NCI-H774 (cell line): ENCODE results near the gene CCL27.

Experiments
- DNase-seq: peaks from one replicate; lab custom pipeline; 2025; lab: John Stamatoyannopoulos, UW

Gene CCL27, protein sequence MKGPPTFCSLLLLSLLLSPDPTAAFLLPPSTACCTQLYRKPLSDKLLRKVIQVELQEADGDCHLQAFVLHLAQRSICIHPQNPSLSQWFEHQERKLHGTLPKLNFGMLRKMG

DNA sequence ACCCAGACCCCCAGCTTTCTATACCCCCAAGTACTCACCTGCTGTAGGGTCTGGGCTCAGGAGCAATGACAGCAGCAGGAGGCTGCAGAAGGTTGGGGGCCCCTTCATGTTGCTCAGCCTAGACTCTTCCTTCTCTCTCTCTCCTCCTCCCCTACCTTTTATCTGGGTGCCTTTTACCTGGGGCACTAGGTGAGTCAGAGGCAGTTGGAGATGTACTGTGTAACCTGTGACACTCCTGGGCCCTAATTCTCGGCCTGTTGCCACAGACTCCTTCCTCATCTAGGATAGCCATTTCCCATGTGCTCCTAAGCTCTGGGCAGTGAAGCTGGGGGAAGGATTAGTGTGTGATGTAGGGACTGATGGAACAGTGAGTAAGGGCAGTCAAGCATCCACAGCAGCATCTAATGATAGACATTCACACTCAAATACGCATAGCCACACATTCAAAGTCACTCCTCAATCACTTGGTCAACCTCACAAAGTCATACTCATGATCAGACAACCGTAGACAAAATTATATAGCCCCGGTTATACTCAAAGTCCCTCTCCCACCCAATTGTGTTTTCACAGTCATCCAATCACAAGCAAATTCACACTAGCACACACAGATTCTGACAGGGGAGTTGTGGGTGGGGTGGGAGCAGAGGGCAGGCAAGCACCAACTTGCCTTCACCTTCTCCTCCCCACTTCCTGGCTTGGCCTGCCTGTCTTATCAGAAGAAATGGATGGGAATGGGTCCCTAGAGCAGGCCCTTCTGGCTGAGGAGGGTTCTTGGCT, at the start of gene CCL27:
CCL27 (minus strand) TSS at position 132 of the 777 bp plus-strand sequence; CDS start at position 108, 24 bp downstream.
- DNase-seq, result no peak

DNA sequence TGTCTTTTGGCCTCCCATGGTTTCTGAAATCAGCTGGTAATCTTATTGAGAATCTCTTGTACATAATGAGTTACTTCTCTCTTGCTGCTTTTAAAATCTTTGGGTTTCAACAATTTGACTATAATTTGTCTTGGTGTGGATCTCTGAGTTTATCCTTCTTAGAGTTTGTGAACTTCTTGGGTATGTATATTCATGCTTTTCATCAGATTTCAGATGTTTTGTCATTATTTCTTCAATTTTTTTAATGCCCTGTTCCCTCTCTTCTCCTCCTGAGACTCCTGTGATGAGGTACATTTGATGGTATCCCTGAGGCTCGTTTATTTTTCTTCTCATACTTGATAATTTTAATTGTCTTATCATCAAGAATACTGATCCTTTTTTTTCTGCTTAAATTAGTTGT, 49.7 kb upstream of the CCL27 start:
- DNase-seq, result no peak

DNA sequence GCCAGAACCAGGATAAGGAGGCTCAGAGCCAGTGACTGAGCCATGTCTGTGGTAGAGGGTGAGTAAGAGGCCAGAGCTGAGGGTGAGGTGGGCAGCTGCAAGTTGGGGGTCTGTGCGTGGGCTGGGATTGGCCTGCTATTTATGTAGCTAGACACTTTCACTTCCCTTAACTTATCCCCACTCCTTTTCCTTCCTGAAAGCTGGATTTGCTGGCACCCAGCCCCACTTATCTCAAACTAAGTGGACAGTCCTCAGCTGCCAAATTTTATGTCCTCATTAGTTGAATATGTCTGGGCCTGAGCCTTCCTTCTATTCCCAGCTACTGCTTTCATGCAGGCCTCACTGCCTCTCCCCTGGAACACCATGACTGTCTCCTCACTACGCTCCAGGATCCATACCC, 47.6 kb upstream of the CCL27 start, which contains the start of gene CCL21:
CCL21 (minus strand) TSS at position 114 of the 400 bp plus-strand sequence; CDS start at position 44, 70 bp downstream.
- no peak for DNase-seq

DNA sequence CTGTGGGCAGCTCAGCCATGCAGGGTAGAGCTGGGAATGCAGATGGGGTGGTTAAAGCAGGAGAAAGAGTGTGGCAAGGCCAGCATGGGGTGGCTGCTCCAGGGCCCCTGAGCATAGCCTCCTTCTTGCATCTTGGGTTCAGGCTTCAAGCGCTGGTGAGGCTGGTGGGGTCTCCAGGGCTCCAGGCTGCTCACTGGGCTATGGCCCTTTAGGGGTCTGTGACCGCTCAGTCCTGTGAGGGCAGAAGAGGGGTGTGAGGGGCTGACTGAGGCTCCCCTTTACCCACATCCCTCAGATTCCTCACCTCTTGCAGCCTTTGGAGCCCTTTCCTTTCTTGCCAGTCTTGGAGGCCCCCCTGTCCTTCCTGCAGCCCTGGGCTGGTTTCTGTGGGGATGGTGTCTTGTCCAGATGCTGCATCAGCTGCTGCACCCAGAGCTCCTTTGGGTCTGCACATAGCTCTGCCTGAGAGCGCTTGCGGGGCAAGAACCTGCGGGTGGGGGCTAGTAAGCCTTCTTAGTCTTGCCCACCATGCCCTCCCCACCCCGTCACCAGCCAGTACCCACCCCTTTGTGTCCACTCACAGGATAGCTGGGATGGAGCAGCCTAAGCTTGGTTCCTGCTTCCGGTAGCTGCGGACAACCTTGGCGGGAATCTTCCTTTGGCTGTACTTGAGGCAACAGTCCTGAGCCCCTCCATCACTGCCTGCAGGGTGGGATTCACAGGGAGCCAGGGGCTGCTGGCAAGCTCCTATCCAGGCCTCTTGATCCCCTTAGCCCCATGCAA, 46.9 kb upstream of the CCL27 start:
- no peak for DNase-seq

DNA sequence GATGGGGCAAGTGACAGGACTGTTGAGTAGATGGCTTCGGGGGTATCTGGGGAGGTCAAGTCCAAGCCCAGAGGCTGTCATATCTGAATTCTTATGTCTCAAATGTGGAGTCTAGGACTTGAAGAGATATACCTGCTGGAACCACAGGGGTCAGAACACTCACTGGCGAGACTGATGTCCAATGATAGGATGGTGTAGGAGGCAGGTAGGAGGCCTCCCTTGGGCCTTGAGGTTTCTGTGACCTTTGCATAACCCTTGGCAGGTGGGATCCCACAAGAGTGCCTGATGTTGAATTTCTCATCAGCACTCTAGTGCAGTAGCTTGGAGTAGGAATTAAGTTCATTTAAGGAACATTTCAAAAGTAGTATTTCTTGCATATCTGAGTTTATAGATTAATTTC, 44.7 kb upstream of the CCL27 start:
- no peak for DNase-seq

DNA sequence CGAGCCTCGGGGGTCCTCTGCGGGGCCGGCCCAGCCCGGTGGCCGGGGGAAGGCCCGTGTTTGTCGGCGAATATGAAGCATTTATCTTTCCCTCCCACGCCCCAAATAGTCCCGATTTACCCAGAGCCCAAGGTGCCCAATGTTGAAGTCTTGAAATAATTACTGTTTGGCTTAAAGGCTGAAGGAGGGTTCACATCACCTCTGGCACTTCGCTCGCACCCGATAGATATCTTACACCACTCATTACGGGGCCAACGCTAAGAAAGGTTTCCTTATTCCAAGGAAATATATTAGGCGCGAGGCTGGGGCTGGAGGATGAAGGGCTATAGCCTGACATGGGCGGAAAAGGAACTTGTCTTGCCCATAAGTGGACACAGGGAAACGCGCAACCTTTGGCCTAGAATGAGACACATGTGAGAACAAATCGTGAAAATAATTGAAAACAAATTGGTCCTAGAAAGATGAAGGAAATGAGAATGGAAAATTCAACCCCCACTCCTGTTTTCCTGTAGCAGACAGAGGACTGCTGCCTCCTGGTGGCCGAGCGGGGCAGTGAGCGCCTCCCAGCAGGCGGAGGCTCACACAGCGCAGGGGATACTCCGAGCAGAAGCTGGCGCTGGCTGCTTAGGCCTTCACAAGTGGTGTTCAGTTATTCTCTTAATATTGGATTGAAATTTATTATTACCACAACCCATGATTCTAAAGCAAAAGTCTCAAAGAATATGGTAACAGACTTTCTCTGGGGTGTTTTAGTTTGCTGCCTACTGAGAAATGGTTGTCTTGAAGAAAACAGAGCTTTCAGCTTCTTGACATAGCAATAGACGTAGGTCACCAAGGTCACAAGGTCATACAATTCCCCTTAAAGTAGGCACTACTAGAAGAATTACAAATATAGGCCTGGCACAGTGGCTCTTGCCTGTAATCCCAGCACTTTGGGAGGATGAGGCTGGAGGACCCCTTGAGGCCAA, 39.6 kb upstream of the CCL27 start:
- DNase-seq, result peak; percentile 46

DNA sequence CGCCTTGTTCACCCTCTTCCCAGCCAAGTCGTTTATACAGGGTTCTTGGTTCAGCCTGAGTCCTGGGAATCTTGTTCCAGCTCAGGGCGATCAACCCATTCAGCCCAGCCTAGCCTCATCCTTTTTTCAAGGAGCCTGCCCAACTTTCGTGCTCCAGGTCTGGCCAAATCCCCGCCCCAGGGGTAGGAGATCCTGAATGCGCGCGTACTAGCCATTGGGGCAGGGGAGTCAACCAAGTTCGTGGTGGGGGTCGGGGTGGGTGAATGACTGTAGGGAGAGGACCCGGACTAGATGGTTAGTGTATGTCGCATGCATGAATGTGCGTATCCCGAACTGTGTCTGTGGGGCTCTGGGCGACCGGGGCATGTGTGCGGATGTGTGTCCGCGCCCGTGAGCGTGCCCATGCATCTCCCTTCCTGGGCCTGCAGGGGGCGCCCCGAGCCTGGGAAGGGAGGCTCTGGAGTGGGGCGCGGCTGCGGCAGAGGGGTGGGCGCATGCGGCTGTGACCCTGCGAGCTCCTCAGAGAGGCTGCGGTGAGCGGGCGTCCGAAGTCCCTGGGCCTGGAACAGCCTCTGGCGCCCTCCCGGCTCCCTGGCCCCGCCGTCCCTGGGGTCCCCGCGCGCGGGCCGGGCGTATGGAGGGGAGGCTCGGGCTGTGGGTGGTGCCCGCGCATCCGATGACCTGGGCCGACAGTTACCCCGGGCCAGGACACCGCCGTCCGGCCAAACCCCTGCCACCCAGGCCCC, 38.7 kb upstream of the CCL27 start:
- peak; percentile 36 for DNase-seq

DNA sequence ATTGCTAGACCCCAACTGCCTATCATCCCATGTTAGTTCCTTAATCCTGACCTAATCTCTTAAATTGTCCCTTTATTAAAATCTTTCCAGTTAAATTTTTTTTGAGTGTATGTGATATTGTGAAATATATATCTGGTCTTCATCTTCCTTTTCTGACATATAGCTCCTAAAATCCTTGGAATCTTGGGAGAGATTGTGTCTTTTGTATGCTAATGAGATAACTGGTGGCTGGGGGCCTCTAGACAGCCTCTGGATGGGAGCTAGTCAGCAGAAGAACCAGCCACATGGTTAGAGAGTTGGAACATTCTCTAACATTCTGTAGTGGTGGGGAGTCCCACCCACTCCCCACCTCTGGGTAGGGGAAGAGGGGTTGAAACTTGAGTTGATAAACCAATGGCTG, 32.4 kb upstream of the CCL27 start:
- no peak for DNase-seq

DNA sequence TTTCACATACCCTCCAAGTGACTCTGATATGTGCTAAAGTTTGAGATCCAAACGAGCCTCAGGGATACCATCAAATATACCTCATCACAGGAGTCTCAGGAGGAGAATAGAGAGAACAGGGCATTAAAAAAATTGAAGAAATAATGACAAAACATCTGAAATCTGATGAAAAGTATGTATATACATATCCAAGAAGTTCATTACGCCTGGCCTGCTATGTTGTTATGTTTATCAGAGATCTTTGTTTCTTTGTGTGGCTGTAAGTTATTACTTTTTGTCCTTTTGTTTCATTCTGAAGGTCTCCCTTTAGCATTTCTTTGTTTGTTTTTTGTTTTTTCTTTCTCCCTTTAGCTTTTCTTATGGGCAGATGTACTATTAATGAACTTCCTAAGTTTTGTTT, 31.1 kb upstream of the CCL27 start:
- DNase-seq, result no peak

DNA sequence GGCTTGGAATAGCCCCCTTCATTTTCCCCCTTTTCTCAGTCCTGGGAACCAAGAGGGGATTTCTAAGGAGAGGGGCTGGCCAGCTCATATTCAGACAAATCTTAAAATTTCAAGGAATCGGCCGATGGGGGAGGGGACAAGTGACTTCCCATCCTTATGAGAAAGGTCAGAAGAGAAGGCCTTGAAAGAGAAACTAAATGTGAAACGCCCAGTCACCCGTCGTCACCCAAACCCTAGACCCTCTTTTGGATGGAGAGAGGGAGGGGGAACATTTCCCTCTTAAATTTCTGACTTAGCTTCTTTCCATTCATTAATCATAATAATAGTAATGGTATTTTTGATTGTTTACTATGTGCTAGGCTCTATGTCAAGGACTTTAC, 29.5 kb upstream of the CCL27 start:
- no peak for DNase-seq

DNA sequence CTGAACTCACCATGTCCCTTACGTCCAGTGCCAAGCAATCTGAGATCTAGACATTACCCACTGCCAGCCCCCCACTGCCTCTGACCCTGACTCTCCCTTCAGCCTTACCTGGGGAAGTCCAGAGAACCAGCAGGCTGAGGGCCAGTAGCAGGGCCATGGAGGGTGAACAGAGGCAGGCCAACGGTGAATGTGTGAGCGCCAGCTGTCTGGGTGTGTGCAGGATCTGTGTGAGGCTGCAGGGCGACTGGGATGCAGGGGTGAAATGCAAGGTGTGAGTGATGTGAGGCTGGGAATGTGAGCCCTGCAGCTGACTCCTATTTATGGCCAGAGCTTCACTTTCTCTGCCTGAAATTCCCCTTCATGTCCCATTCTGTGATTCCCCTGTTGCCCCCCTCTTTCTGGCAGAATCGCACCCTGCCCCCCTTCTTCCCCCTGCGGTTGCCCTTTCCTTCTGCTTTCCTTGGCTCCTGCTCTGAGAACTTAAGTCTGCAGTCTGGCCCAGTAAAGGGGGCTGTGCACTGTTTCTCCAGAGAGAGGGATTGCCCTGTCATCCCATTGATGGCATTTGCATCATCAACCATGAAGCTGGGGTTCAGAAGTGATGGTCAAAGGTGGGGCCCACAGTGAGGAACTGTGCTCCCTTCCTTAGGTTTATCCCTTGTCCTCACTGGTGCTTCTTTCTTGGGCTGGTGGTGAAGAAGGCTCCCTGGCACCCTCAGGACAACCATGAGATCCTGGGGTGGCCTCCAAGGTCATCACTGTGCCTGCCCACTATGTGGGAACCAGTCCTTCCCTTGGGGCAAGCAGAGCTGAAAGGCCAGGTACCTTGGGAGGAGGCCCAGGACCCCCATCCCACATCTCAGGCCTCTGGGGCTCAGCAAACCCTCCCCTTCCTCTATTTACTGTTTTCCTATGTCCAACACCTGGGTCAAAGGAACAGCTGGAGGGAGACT, 28.8 kb upstream of the CCL27 start, which contains the start of gene CCL19:
CCL19 (minus strand) TSS at position 294 of the 953 bp plus-strand sequence; CDS start at position 157, 137 bp downstream.
- DNase-seq, result no peak

DNA sequence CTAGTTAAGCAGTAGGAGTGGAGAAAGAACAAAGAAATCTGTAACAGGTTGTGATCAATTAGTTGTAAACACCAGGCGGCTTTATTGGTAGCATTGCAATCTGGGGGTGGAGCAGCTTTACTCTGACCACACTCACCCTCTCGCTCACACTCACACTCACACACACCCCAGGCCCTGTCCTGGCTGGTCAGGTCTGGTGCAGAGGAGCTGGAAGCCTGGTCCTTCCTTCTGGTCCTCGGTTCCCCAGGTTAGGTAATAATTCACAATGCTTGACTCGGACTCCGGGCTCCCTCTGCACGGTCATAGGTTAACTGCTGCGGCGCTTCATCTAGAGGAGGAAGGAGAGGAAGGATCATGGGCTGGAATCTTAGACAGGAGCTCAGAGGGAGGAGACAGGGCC, 27.1 kb upstream of the CCL27 start:
- no peak for DNase-seq

DNA sequence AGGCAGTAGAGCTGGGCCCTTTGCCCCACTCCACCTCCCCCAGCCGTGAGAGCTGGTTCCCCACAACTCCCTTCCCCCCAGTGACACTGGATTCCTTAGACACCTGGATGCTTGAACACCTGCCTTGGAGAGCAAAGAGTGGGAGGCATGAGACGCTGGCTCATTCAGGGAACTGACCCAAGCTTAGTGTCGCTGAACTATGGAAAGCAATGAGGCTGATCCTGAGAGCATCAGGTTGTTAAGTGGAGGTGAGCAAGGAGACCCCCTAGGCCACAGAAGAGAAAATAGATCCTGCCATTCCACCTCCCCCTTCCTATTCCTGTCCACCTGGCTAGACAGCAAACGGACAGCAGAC, 26.6 kb upstream of the CCL27 start:
- DNase-seq, result peak; percentile 14

DNA sequence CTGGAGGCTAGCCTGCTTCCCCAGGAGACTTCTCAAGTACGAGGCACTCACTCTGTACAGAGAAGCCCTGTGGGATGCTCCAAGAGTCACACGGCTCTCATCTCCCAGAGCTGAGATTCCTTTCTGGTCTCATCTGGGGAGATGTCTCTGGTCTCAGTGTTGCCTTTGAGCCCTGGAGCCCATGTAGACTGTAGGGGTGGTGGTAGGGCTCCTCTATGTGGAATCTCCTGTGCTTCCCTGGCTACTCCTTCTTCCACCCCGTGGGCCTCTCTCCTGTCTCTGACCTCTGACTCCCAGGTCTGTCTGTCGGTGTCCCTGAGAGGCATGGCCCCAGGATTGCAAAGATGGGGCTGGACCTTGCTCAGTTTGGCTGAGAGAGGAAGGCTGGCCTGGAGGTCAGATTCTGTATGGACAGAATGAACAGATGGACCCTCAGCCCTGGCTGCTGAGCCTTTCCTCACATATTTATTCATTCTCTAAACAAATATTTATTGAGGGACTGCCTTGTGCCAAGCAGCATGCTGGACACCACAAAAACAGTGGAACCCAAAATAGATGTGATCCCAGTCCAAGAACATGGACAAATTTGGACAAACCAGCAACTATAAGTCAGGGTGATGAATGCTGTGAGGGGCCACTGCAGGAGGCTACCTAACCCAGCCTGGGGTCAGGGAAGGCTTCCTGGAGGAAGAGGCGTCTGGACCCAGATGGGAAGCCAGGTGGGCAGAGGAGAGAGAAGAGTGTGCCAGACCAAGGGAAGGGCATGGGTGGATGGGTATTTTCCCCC, 26.1 kb upstream of the CCL27 start:
- DNase-seq, result no peak

DNA sequence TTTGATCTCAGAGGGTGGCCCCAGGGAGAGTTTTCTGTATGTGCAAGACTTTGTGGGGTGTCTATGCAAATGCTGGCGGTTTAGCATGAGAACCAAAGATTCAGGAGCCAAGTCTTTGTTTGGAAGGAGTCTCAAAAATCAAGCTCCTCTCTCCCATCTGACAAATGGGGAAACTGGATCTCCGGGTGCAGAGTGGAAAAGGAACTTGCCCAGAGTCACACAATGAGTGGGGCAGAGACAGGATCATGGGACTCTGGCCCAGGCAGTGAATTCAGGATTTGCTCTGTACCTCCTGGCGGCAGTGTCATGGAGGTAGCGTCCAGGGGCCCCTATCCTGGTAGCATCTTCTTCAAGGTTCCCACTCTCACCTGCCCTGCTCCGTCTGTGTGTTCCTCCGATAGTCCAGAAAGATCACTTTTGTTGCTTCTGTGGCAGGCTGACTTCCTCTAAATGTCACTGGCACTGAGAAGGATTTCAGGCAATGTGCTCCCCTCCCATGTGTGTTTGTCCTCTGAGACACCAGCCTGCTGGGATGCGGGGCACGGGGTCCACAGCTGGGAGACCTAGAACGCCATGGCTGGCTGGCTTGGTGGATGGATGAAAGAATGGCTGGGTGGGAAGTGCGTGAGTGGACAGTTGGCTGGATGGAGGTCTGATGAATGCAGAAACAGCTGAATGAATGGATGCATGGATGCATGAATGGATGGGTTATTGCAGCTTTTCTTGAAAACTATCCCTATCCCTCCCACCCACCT, 25.0 kb upstream of the CCL27 start:
- DNase-seq, result no peak

DNA sequence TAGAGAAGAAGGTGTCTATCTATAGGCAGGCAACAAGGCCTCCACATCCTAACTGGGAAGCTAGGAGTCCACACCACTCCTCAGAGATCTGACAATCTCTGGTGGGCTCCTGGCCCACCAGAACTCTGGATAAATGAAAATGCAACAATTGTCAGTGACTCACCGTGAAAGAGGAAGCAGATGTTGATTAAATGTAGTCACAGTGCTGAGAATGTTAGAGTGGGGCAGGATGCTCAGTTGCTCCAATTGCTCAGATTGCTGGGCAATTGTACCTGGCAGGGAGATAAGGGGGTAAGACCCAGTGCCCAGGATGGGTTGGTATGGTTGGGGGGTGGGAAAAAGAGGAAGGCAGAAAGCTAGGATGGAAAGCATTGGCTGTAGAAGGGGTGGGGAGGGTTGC, 24.3 kb upstream of the CCL27 start:
- DNase-seq, result no peak

DNA sequence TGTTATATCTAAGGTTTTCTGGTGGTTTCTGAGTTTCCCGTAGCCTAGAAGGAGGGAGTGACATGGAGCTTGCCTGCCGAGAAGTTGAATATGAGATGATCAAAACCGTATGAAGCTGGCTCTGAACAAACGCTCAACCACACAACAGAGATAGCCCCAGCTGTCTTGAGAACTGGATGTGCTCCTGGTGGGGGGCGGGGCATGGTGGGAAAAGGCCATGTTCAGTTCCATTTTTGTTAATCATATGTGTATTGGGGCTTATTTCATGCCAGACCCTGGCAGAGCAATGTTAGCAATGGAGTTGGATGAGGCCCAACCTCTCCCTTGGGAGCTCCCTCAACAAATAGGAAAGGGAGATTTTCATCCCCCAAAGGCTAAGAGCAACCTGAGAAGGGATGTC, 23.8 kb upstream of the CCL27 start:
- DNase-seq, result no peak

DNA sequence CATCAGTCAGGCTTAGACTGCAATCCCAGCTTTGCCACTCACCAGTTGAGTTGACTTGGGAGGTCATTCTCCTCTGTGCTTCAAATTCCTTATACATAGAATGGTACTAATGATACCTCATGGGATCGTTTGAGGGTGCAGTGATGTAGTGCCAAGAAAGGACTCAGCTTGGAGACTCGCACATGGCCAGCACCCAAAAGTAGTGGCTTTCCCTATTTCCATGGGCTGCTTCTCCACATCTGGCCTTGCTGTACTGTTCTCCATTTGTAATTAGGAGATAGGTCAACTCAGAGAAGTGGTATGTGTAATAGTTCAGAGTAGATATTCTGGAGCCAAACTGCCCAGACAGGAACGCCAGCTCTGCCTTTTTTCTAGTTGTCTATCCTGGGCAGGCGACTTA, 23.1 kb upstream of the CCL27 start:
- no peak for DNase-seq
